ENCODE results near the gene MTERF2. TPM values are rescaled to one million over a fixed set of nuclear protein-coding genes. Genes with fewer than 3 reads are reported as not detected.

The MTERF2 gene
- total and polyA plus RNA-seq, 2 of the 13 experiments (the other 11 are each of a cell fraction or from before 2014, with no cell fraction given), result 8.0 to 11.6 TPM

GRCh38 chr12:106975993-106976658 lies 10.8 kb downstream of the MTERF2 start (continued):
- TF ChIP-seq REST (IDR thresholded peaks at IDR 0.05; ENCODE audit: borderline replicate concordance in 1 of 2, low read depth in 1 of 2, low read length in 2 of 2) (no peak), ZNF432 (CRISPR knock-in tag; IDR thresholded peaks at IDR 0.05; ENCODE audit: borderline replicate concordance) (no peak), EZH2 (conservative IDR thresholded peaks at IDR 0.05; ENCODE audit: low read depth, low read length) (no peak), XBP1 (CRISPR knock-in tag; IDR thresholded peaks at IDR 0.05) (no peak), FOXO1 (CRISPR knock-in tag; IDR thresholded peaks at IDR 0.05) (peak; percentile 53; the same call in 1 of the 2 replicates), SOX6 (IDR thresholded peaks at IDR 0.05) (no peak), SOX6 (CRISPR knock-in tag; IDR thresholded peaks at IDR 0.05) (peak; percentile 96), CC2D1A (CRISPR knock-in tag; IDR thresholded peaks at IDR 0.05) (no peak)
- TF ChIP-seq, protein P1, sequence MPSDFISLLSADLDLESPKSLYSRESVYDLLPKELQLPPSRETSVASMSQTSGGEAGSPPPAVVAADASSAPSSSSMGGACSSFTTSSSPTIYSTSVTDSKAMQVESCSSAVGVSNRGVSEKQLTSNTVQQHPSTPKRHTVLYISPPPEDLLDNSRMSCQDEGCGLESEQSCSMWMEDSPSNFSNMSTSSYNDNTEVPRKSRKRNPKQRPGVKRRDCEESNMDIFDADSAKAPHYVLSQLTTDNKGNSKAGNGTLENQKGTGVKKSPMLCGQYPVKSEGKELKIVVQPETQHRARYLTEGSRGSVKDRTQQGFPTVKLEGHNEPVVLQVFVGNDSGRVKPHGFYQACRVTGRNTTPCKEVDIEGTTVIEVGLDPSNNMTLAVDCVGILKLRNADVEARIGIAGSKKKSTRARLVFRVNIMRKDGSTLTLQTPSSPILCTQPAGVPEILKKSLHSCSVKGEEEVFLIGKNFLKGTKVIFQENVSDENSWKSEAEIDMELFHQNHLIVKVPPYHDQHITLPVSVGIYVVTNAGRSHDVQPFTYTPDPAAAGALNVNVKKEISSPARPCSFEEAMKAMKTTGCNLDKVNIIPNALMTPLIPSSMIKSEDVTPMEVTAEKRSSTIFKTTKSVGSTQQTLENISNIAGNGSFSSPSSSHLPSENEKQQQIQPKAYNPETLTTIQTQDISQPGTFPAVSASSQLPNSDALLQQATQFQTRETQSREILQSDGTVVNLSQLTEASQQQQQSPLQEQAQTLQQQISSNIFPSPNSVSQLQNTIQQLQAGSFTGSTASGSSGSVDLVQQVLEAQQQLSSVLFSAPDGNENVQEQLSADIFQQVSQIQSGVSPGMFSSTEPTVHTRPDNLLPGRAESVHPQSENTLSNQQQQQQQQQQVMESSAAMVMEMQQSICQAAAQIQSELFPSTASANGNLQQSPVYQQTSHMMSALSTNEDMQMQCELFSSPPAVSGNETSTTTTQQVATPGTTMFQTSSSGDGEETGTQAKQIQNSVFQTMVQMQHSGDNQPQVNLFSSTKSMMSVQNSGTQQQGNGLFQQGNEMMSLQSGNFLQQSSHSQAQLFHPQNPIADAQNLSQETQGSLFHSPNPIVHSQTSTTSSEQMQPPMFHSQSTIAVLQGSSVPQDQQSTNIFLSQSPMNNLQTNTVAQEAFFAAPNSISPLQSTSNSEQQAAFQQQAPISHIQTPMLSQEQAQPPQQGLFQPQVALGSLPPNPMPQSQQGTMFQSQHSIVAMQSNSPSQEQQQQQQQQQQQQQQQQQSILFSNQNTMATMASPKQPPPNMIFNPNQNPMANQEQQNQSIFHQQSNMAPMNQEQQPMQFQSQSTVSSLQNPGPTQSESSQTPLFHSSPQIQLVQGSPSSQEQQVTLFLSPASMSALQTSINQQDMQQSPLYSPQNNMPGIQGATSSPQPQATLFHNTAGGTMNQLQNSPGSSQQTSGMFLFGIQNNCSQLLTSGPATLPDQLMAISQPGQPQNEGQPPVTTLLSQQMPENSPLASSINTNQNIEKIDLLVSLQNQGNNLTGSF (CRISPR knock-in tag; IDR thresholded peaks at IDR 0.05), result no peak
- TF ChIP-seq, protein P2, sequence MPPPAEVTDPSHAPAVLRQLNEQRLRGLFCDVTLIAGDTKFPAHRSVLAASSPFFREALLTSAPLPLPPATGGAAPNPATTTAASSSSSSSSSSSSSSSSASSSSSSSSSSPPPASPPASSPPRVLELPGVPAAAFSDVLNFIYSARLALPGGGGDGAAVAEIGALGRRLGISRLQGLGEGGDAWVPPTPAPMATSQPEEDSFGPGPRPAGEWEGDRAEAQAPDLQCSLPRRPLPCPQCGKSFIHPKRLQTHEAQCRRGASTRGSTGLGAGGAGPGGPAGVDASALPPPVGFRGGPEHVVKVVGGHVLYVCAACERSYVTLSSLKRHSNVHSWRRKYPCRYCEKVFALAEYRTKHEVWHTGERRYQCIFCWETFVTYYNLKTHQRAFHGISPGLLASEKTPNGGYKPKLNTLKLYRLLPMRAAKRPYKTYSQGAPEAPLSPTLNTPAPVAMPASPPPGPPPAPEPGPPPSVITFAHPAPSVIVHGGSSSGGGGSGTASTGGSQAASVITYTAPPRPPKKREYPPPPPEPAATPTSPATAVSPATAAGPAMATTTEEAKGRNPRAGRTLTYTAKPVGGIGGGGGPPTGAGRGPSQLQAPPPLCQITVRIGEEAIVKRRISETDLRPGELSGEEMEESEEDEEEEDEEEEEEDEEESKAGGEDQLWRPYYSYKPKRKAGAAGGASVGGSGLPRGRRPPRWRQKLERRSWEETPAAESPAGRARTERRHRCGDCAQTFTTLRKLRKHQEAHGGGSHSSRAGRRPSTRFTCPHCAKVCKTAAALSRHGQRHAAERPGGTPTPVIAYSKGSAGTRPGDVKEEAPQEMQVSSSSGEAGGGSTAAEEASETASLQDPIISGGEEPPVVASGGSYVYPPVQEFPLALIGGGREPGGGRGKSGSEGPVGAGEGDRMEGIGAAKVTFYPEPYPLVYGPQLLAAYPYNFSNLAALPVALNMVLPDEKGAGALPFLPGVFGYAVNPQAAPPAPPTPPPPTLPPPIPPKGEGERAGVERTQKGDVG (CRISPR knock-in tag; IDR thresholded peaks at IDR 0.05; ENCODE audit: borderline replicate concordance), result no peak
- TF ChIP-seq, protein P3, sequence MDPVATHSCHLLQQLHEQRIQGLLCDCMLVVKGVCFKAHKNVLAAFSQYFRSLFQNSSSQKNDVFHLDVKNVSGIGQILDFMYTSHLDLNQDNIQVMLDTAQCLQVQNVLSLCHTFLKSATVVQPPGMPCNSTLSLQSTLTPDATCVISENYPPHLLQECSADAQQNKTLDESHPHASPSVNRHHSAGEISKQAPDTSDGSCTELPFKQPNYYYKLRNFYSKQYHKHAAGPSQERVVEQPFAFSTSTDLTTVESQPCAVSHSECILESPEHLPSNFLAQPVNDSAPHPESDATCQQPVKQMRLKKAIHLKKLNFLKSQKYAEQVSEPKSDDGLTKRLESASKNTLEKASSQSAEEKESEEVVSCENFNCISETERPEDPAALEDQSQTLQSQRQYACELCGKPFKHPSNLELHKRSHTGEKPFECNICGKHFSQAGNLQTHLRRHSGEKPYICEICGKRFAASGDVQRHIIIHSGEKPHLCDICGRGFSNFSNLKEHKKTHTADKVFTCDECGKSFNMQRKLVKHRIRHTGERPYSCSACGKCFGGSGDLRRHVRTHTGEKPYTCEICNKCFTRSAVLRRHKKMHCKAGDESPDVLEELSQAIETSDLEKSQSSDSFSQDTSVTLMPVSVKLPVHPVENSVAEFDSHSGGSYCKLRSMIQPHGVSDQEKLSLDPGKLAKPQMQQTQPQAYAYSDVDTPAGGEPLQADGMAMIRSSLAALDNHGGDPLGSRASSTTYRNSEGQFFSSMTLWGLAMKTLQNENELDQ (CRISPR knock-in tag; IDR thresholded peaks at IDR 0.05; ENCODE audit: borderline replicate concordance), result no peak
- TF ChIP-seq, protein P4, sequence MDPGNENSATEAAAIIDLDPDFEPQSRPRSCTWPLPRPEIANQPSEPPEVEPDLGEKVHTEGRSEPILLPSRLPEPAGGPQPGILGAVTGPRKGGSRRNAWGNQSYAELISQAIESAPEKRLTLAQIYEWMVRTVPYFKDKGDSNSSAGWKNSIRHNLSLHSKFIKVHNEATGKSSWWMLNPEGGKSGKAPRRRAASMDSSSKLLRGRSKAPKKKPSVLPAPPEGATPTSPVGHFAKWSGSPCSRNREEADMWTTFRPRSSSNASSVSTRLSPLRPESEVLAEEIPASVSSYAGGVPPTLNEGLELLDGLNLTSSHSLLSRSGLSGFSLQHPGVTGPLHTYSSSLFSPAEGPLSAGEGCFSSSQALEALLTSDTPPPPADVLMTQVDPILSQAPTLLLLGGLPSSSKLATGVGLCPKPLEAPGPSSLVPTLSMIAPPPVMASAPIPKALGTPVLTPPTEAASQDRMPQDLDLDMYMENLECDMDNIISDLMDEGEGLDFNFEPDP (CRISPR knock-in tag; conservative IDR thresholded peaks at IDR 0.05), result no peak
